ENCODE results near the gene ZMYND8. TPM values are rescaled to one million over a fixed set of nuclear protein-coding genes. Genes with fewer than 3 reads are reported as not detected.

Gene ZMYND8
- total RNA-seq, 4 donors from 2014 or later = 41.6 to 79.4 (median 60.7) TPM

DNA sequence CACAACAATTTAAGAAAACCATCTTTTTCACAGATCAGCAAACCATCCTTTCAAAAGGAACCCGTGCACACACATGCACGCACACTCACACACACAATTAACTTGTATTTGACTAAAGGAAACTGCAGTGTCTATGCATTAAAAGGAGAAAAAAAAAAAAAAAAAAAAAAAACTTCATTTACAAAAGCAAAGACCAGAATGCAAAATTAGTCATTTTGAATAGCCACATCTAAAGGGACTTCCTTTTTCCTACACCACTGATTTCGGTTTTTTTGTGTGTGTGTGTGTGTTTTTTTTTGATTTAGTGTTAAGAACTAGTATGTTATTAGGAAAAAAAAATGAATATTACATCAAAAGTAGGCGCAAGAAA lies 6.3 kb downstream of the ZMYND8 start:
- no peaks in the 10 kb centered on the region for H3K9me3 ChIP-seq
- intact Hi-C loops (cut with DNase I; ENCODE audit: low total_unique reads) (no loop called here), in situ Hi-C loops (cut with MboI; ENCODE audit: low pct_ligation_motif_present in 1 of 4, low pct_unique_long_range_greater_than_20kb in 1 of 4, low sequenced_read_pairs in 3 of 4) (no loop called here)
- no peaks in the 10 kb centered on the region for H3K36me3 ChIP-seq
- TF ChIP-seq POLR2A (IDR thresholded peaks at IDR 0.05) (no peak), POLR2AphosphoS5 (IDR thresholded peaks at IDR 0.05) (no peak), EP300 (IDR thresholded peaks at IDR 0.05; ENCODE audit: low read depth) (no peak)
- TF ChIP-seq, protein P1, sequence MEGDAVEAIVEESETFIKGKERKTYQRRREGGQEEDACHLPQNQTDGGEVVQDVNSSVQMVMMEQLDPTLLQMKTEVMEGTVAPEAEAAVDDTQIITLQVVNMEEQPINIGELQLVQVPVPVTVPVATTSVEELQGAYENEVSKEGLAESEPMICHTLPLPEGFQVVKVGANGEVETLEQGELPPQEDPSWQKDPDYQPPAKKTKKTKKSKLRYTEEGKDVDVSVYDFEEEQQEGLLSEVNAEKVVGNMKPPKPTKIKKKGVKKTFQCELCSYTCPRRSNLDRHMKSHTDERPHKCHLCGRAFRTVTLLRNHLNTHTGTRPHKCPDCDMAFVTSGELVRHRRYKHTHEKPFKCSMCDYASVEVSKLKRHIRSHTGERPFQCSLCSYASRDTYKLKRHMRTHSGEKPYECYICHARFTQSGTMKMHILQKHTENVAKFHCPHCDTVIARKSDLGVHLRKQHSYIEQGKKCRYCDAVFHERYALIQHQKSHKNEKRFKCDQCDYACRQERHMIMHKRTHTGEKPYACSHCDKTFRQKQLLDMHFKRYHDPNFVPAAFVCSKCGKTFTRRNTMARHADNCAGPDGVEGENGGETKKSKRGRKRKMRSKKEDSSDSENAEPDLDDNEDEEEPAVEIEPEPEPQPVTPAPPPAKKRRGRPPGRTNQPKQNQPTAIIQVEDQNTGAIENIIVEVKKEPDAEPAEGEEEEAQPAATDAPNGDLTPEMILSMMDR (IDR thresholded peaks at IDR 0.05) = no peak
- WGBS, 2 donors (ENCODE audit: low coverage in 1 of 2) = 61 to 74% methylated on average over 4 of the region's 4 CpGs
- DNase-seq = no peak
- H3K4me3 ChIP-seq = no peak overlapping the region
- H3K27ac ChIP-seq = peak overlapping the region; percentile 99 to 100 (median 100)
- peaks cover 70 to 82% (median 74%) of the 10 kb centered on the region in 4 donors for H3K4me1 ChIP-seq
- H3K27me3 ChIP-seq = no peaks in the 10 kb centered on the region

DNA sequence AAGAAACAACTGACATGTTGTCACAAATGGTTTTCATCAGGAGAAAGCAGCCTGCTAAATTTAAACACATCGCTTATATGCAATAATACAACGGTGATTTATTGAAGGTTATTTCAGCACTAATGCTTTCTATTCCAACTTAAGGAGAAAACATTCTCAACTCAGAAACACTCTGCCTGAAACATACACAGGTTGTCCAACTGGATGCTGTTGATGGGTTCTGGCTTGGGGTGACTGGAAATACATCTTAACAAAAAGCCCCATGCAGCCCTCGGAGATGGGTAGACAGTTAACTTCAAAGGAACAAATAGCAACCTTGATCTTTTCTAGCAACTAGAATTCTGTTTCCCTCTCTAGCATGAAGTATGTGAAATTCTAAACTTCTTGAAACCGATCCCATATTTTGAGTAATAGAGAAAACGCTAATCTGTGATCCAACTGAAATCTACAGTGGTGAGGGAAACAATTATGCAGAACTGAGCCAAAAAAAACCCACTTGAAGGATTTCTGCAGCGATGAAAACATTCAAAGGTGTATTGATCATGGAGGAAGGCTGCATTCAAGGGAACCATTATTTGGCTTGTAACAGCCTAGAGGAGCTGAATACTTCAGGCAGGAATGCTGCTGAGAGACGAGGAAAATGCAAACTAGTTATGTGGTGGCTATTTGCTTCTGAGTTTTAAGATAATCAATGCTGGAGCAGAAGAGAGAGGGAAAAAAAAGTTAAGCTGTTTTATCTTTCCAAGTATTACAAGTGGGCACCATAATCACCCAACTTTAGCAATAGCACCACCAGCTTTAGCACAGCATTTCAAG lies 6.9 kb downstream of the ZMYND8 start:
- in situ Hi-C loops (cut with MboI; ENCODE audit: low pct_ligation_motif_present in 1 of 4, low pct_unique_long_range_greater_than_20kb in 1 of 4, low sequenced_read_pairs in 3 of 4) (no loop called here), intact Hi-C loops (cut with DNase I; ENCODE audit: low total_unique reads) (no loop called here)
- H3K9me3 ChIP-seq = no peaks in the 10 kb centered on the region
- H3K4me1 ChIP-seq = peaks cover 64 to 79% (median 68%) of the 10 kb centered on the region in 4 donors
- peak overlapping the region; percentile 99 to 100 (median 100) for H3K27ac ChIP-seq
- DNase-seq = no peak
- WGBS, 2 donors (ENCODE audit: low coverage in 1 of 2) = 51 to 65% methylated on average over 5 to 7 of the region's 7 CpGs
- H3K36me3 ChIP-seq = no peaks in the 10 kb centered on the region
- no peaks in the 10 kb centered on the region for H3K27me3 ChIP-seq
- H3K4me3 ChIP-seq = no peak overlapping the region
- TF ChIP-seq, protein P1 (IDR thresholded peaks at IDR 0.05) = no peak
- peak in 1 of 3 donors; percentile 5 for TF ChIP-seq POLR2AphosphoS5 (IDR thresholded peaks at IDR 0.05)
- no peak for TF ChIP-seq POLR2A (IDR thresholded peaks at IDR 0.05)
- TF ChIP-seq EP300 (IDR thresholded peaks at IDR 0.05; ENCODE audit: low read depth) = no peak

DNA sequence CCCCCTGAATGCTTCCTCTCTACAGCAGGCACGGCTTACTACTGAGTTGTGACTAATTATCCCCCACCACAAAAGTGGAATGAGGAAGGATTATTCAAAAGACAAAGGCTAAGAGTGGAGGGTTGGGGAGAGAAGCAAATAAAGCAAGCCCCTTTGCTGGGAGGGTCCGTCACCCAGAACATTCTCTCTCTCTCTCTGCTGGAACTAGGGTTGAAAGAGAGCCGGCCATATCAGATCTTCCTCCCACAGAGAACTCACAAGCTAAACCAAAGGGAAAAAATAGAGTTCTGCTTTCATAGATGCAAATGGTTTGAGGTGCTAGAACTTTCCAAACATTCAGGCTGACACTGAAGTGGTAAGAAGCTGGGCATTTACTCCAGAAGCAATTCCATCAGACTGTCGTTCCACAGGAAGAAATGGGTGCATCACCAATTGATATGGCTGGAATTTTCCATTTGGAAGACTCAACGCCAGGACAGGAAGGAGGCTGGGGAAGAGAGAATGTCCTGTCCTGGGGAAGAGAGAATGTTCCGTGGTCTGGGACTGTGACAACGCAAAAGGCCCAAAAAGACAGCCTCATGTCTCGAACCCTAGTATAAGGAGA lies 7.9 kb downstream of the ZMYND8 start:
- Histone ChIP-seq H3K4me3 (no peak overlapping the region), H3K27me3 (no peaks in the 10 kb centered on the region), H3K9me3 (no peaks in the 10 kb centered on the region), H3K4me1 (peaks cover 54 to 79% (median 60%) of the 10 kb centered on the region in 4 donors), H3K36me3 (no peaks in the 10 kb centered on the region), H3K27ac (peak overlapping the region; percentile 99 to 100 (median 100))
- in situ Hi-C loops (cut with MboI; ENCODE audit: low pct_ligation_motif_present in 1 of 4, low pct_unique_long_range_greater_than_20kb in 1 of 4, low sequenced_read_pairs in 3 of 4) (no loop called here), intact Hi-C loops (cut with DNase I; ENCODE audit: low total_unique reads) (no loop called here)
- WGBS, 2 donors (ENCODE audit: low coverage in 1 of 2) = 68 to 73% methylated on average over 3 to 8 of the region's 8 CpGs
- TF ChIP-seq POLR2A (IDR thresholded peaks at IDR 0.05) = no peak
- TF ChIP-seq EP300 (IDR thresholded peaks at IDR 0.05; ENCODE audit: low read depth) = no peak
- no peak for DNase-seq

DNA sequence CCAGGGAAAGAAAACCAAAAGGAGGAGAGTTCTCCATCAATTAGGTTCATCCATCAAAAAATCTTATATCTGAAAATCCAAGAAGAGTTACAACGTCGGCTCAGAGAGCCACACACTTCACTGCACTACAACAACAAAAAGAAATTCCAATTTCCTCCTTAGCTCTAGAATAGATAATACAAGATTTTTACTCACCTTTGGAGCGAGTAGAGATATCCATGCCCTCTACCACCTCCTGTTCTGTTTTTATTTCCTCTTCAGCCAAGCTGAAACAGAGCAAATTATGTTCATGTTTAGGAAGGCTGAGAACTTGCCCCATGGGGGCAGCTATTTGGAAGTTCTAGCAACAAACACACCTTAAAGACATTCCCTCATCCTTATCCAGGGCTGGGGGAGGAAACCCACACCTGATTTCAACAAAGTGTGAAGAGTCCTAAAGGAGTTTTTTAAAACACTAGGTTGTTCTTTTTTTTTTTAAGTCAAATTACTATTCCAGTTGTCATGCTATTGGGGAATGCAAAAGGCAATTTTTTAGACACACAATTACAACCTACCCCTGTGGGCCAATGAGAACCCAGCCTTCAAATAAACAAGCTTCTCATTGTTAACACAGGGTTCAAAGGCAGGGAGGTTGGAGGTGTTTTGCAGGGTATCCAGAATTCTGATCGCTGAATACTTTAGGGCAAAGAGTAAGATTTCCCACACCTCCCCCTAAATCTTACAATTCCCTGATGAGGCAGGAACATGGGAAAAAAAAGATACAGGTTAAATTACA lies 8.7 kb downstream of the ZMYND8 start:
- Histone ChIP-seq H3K36me3 (no peaks in the 10 kb centered on the region), H3K9me3 (no peaks in the 10 kb centered on the region), H3K4me3 (no peak overlapping the region), H3K4me1 (peaks cover 54 to 79% (median 59%) of the 10 kb centered on the region in 4 donors), H3K27me3 (no peaks in the 10 kb centered on the region), H3K27ac (peak overlapping the region; percentile 99 to 100 (median 100))
- no peak for DNase-seq
- WGBS, 2 donors (ENCODE audit: low coverage in 1 of 2) = 75 to 77% methylated on average over 4 of the region's 4 CpGs
- TF ChIP-seq EP300 (IDR thresholded peaks at IDR 0.05; ENCODE audit: low read depth) (no peak), POLR2A (IDR thresholded peaks at IDR 0.05) (no peak)
- intact Hi-C loops (cut with DNase I; ENCODE audit: low total_unique reads) (loop anchor here (1.0 kb wide), 1 partner anchor 44 kb away; no protein-coding TSS in a partner anchor), in situ Hi-C loops (cut with MboI; ENCODE audit: low pct_ligation_motif_present in 1 of 4, low pct_unique_long_range_greater_than_20kb in 1 of 4, low sequenced_read_pairs in 3 of 4) (no loop called here)
